ENCODE results near the gene B3GNT5. TPM values are rescaled to one million over a fixed set of nuclear protein-coding genes. Genes with fewer than 3 reads are reported as not detected.

Gene B3GNT5
- total RNA-seq, 3 donors from 2014 or later, result 3.0 to 12.1 (median 6.2) TPM

- Histone ChIP-seq H3K27me3 (no peaks in the 10 kb centered on the region), H3K4me3 (no peak overlapping the region), H3K27ac (no peak overlapping the region), H3K9me3 (no peaks in the 10 kb centered on the region), H3K36me3 (no peaks in the 10 kb centered on the region), H3K4me1 (no peaks in the 10 kb centered on the region)
- TF ChIP-seq POLR2AphosphoS5 (IDR thresholded peaks at IDR 0.05) (no peak), POLR2A (IDR thresholded peaks at IDR 0.05) (no peak), CTCF (IDR thresholded peaks at IDR 0.05) (no peak)
- DNase-seq (ENCODE audit: low spot score in 2 of 2), result no peak
- intact Hi-C loops (cut with DNase I; ENCODE audit: low total_unique reads), result no loop called here
Measured at GRCh38 chr3:183279371-183279770, 26.3 kb downstream of the B3GNT5 start.

GRCh38 chr3:183281126-183281797, 28.2 kb downstream of the B3GNT5 start:
- Histone ChIP-seq H3K4me1 (peaks cover 0 to 6% of the 10 kb centered on the region in 2 donors), H3K4me3 (no peak overlapping the region), H3K9me3 (no peaks in the 10 kb centered on the region), H3K27me3 (no peaks in the 10 kb centered on the region), H3K36me3 (no peaks in the 10 kb centered on the region), H3K27ac (no peak overlapping the region)
- intact Hi-C loops (cut with DNase I; ENCODE audit: low total_unique reads), result no loop called here
- no peak for DNase-seq (ENCODE audit: low spot score in 2 of 2)
- TF ChIP-seq CTCF (IDR thresholded peaks at IDR 0.05) (no peak), POLR2A (IDR thresholded peaks at IDR 0.05) (no peak), POLR2AphosphoS5 (IDR thresholded peaks at IDR 0.05) (no peak)

- Histone ChIP-seq H3K27me3 (no peaks in the 10 kb centered on the region), H3K4me1 (peaks cover 0 to 6% of the 10 kb centered on the region in 2 donors), H3K4me3 (no peak overlapping the region), H3K9me3 (no peaks in the 10 kb centered on the region), H3K27ac (no peak overlapping the region), H3K36me3 (no peaks in the 10 kb centered on the region)
- no peak for DNase-seq (ENCODE audit: low spot score in 2 of 2)
- intact Hi-C loops (cut with DNase I; ENCODE audit: low total_unique reads), result no loop called here
- TF ChIP-seq CTCF (IDR thresholded peaks at IDR 0.05), result no peak
Measured at GRCh38 chr3:183283886-183284285, 30.8 kb downstream of the B3GNT5 start.

GRCh38 chr3:183284570-183284969, 31.5 kb downstream of the B3GNT5 start:
- no peaks in the 10 kb centered on the region for H3K9me3 ChIP-seq
- intact Hi-C loops (cut with DNase I; ENCODE audit: low total_unique reads), result no loop called here
- H3K27me3 ChIP-seq, result no peaks in the 10 kb centered on the region
- peaks cover 0 to 6% of the 10 kb centered on the region in 2 donors for H3K4me1 ChIP-seq
- DNase-seq (ENCODE audit: low spot score in 2 of 2), result no peak
- no peak overlapping the region for H3K4me3 ChIP-seq
- H3K27ac ChIP-seq, result peak overlapping the region in 1 of 2 donors; percentile 84
- H3K36me3 ChIP-seq, result no peaks in the 10 kb centered on the region
- TF ChIP-seq CTCF (IDR thresholded peaks at IDR 0.05) (no peak), POLR2A (IDR thresholded peaks at IDR 0.05) (no peak), POLR2AphosphoS5 (IDR thresholded peaks at IDR 0.05) (no peak)

GRCh38 chr3:183285318-183285717, 32.3 kb downstream of the B3GNT5 start:
- no peak overlapping the region for H3K4me3 ChIP-seq

More at GRCh38 chr3:183285318-183285717, 32.3 kb downstream of the B3GNT5 start:
- no peak for TF ChIP-seq POLR2A (IDR thresholded peaks at IDR 0.05)
- TF ChIP-seq CTCF (IDR thresholded peaks at IDR 0.05), result no peak
- TF ChIP-seq POLR2AphosphoS5 (IDR thresholded peaks at IDR 0.05), result no peak
- Histone ChIP-seq H3K36me3 (no peaks in the 10 kb centered on the region), H3K27me3 (no peaks in the 10 kb centered on the region), H3K9me3 (no peaks in the 10 kb centered on the region), H3K27ac (peak overlapping the region; percentile 68 to 84), H3K4me1 (peaks cover 0 to 6% of the 10 kb centered on the region in 2 donors)
- intact Hi-C loops (cut with DNase I; ENCODE audit: low total_unique reads), result no loop called here
- DNase-seq (ENCODE audit: low spot score in 2 of 2), result no peak

Data from breast epithelium (tissue), 4 donors.